Bronchial smooth muscle cell (primary cell): ENCODE measurements around the gene SEMA3C. TPM values are rescaled to one million over a fixed set of nuclear protein-coding genes. Genes with fewer than 3 reads are reported as not detected.

Experiments used
- total RNA-seq: library from RNA; depleted of rRNA; stranded (reverse); fragments of >200 nt; gene quantifications from 2 replicates; pipeline ENCODE4 v1.2.1, GENCODE V29; 2014

The SEMA3C gene
- 126 and 190 TPM in 2 replicates for total RNA-seq

GRCh38 chr7:80918909-80919721, at the start of gene SEMA3C:
TSS of gene SEMA3C (minus strand) at chr7:80919051. CDS start at chr7:80916781, 2,270 bp downstream.

